HFF-Myc (cell line): Measurements from ENCODE around the gene CD226.

Experiments
- DNase-seq: peaks from one replicate; pipeline ENCODE4 v3.0.0-alpha.2; 2011; ENCODE audit warnings: low read depth; ENCODE audit errors: extremely low read depth
- H3K4me3 ChIP-seq: replicated peaks from 2 replicates; pipeline ENCODE4 v1.5.1; 2011; ENCODE audit warnings: low read depth, mild to moderate bottlenecking, control low read depth, low read length
- CTCF ChIP-seq: IDR thresholded peaks from 2 replicates; pipeline ENCODE4 v1.5.1; 2012; ENCODE audit warnings: mild to moderate bottlenecking, low read depth, low read length, control low read depth; ENCODE audit errors: missing control alignments

The CD226 gene

GRCh38 chr18:69820538-69820937 is 127.1 kb downstream of the CD226 start:
- TF ChIP-seq CTCF, result no peak
- DNase-seq, result no peak
- H3K4me3 ChIP-seq, result no peak overlapping the region

- no peak overlapping the region for H3K4me3 ChIP-seq
- TF ChIP-seq CTCF, result no peak
- DNase-seq, result no peak
Observed at GRCh38 chr18:69819460-69819859, 128.2 kb downstream of the CD226 start.

GRCh38 chr18:69817335-69817940 is 130.2 kb downstream of the CD226 start:
- peak; percentile 29 for DNase-seq
- no peak overlapping the region for H3K4me3 ChIP-seq
- no peak for TF ChIP-seq CTCF

GRCh38 chr18:69814861-69815385 is 132.8 kb downstream of the CD226 start:
- no peak for DNase-seq
- TF ChIP-seq CTCF, result no peak
- no peak overlapping the region for H3K4me3 ChIP-seq

GRCh38 chr18:69813559-69813958 is 134.1 kb downstream of the CD226 start:
- no peak for DNase-seq
- TF ChIP-seq CTCF, result no peak

GRCh38 chr18:69808399-69808798 is 139.3 kb downstream of the CD226 start:
- TF ChIP-seq CTCF, result no peak
- H3K4me3 ChIP-seq, result no peak overlapping the region
- DNase-seq, result no peak

More at GRCh38 chr18:69813559-69813958, 134.1 kb downstream of the CD226 start:
- H3K4me3 ChIP-seq, result no peak overlapping the region
